Measurements from ENCODE around the gene SIT1. TPM values are rescaled to one million over a fixed set of nuclear protein-coding genes. Genes with fewer than 3 reads are reported as not detected.

SIT1 gene
- total RNA-seq, 3 donors from 2014 or later, result 1.2 to 3.3 (median 1.9) TPM

- intact Hi-C loops (cut with DNase I, micrococcal nuclease), result no loop called here
- H3K36me3 ChIP-seq (ENCODE audit: low read depth), result peaks cover 17% of the 10 kb centered on the region
- no peak for ATAC-seq
- DNase-seq, result no peak
- TF ChIP-seq, protein P1, sequence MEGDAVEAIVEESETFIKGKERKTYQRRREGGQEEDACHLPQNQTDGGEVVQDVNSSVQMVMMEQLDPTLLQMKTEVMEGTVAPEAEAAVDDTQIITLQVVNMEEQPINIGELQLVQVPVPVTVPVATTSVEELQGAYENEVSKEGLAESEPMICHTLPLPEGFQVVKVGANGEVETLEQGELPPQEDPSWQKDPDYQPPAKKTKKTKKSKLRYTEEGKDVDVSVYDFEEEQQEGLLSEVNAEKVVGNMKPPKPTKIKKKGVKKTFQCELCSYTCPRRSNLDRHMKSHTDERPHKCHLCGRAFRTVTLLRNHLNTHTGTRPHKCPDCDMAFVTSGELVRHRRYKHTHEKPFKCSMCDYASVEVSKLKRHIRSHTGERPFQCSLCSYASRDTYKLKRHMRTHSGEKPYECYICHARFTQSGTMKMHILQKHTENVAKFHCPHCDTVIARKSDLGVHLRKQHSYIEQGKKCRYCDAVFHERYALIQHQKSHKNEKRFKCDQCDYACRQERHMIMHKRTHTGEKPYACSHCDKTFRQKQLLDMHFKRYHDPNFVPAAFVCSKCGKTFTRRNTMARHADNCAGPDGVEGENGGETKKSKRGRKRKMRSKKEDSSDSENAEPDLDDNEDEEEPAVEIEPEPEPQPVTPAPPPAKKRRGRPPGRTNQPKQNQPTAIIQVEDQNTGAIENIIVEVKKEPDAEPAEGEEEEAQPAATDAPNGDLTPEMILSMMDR (IDR thresholded peaks at IDR 0.05), result no peak
- peaks cover 15% of the 10 kb centered on the region for H3K4me1 ChIP-seq (ENCODE audit: low read depth)
- H3K4me3 ChIP-seq, result no peak overlapping the region
- no peaks in the 10 kb centered on the region for H3K9me3 ChIP-seq
Observed at GRCh38 chr9:35608221-35608620, 42.5 kb downstream of the SIT1 start.

- intact Hi-C loops (cut with DNase I, micrococcal nuclease), result no loop called here
- ATAC-seq, result no peak
- H3K4me1 ChIP-seq (ENCODE audit: low read depth), result peaks cover 20% of the 10 kb centered on the region
- TF ChIP-seq, protein P1 (IDR thresholded peaks at IDR 0.05), result no peak
- no peaks in the 10 kb centered on the region for H3K9me3 ChIP-seq
- DNase-seq, result no peak
- peaks cover 17% of the 10 kb centered on the region for H3K36me3 ChIP-seq (ENCODE audit: low read depth)
- no peak overlapping the region for H3K4me3 ChIP-seq
Observed at GRCh38 chr9:35606726-35607125, 44.0 kb downstream of the SIT1 start.

GRCh38 chr9:35606138-35606504 lies 44.6 kb downstream of the SIT1 start:
- H3K9me3 ChIP-seq, result no peaks in the 10 kb centered on the region
- DNase-seq, result no peak
- no peak for ATAC-seq

GRCh38 chr9:35605351-35606137 lies 45.2 kb downstream of the SIT1 start:
- Histone ChIP-seq H3K4me1 (ENCODE audit: low read depth) (peaks cover 20% of the 10 kb centered on the region), H3K4me3 (peak overlapping the region; percentile 78), H3K36me3 (ENCODE audit: low read depth) (peaks cover 17% of the 10 kb centered on the region), H3K9me3 (no peaks in the 10 kb centered on the region)
- peak; percentile 54 to 75 (median 63) for DNase-seq
- peak; percentile 2 for ATAC-seq
- TF ChIP-seq, protein P1 (IDR thresholded peaks at IDR 0.05), result no peak
- intact Hi-C loops (cut with DNase I, micrococcal nuclease), result no loop called here

More at GRCh38 chr9:35606138-35606504, 44.6 kb downstream of the SIT1 start:
- H3K4me1 ChIP-seq (ENCODE audit: low read depth), result peaks cover 20% of the 10 kb centered on the region
- TF ChIP-seq, protein P1 (IDR thresholded peaks at IDR 0.05), result no peak
- peak overlapping the region; percentile 78 for H3K4me3 ChIP-seq
- H3K36me3 ChIP-seq (ENCODE audit: low read depth), result peaks cover 17% of the 10 kb centered on the region
- intact Hi-C loops (cut with DNase I, micrococcal nuclease), result no loop called here

GRCh38 chr9:35604578-35605350 lies 46.0 kb downstream of the SIT1 start, which contains the start of gene TESK1:
Gene TESK1 (plus strand): TSS chr9:35605262. CDS start chr9:35605620, 358 bp downstream.
- Histone ChIP-seq H3K4me3 (peak within 1 kb of the TSS; percentile 78), H3K9me3 (no peaks in the 10 kb centered on the region), H3K36me3 (ENCODE audit: low read depth) (peaks cover 15% of the 10 kb centered on the region), H3K4me1 (ENCODE audit: low read depth) (peaks cover 20% of the 10 kb centered on the region)
- TF ChIP-seq, protein P1 (IDR thresholded peaks at IDR 0.05), result no peak
- ATAC-seq (peak; percentile 76), DNase-seq (peak; percentile 85 to 92 (median 90))
- intact Hi-C loops (cut with DNase I, micrococcal nuclease), result no loop called here
